Liver (tissue), 3 donors: ENCODE results near the gene ITLN1.

Source experiments
- EGR1 ChIP-seq, 2 donors: IDR thresholded peaks; 2 replicates each; pipeline ENCODE4 v1.6.1; 2016 to 2018; ENCODE audit warnings: antibody characterized with exemption in 2 of 2, low read depth in 2 of 2
- ZBTB33 ChIP-seq: IDR thresholded peaks from 2 replicates; pipeline ENCODE4 v1.6.1; 2016; ENCODE audit warnings: antibody characterized with exemption
- TF ChIP-seq, protein P1 (sequence below): IDR thresholded peaks from 2 replicates; pipeline ENCODE4 v1.6.1; 2016; ENCODE audit warnings: antibody characterized with exemption
- TF ChIP-seq, protein P2 (sequence below): fragments of 150-350 bp; IDR thresholded peaks from 2 replicates; pipeline ENCODE4 v1.5.1; 2017; ENCODE audit warnings: improper control_type of control experiment, low read depth, low read length; ENCODE audit not compliant: missing input control
- donor health status: healthy.
- donor health status: healthy.

- TF ChIP-seq, protein P1, sequence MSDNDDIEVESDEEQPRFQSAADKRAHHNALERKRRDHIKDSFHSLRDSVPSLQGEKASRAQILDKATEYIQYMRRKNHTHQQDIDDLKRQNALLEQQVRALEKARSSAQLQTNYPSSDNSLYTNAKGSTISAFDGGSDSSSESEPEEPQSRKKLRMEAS = no peak
- TF ChIP-seq EGR1 (IDR thresholded peaks at IDR 0.05; ENCODE audit: low read depth in 2 of 2) (no peak), ZBTB33 (no peak)
- TF ChIP-seq, protein P2, sequence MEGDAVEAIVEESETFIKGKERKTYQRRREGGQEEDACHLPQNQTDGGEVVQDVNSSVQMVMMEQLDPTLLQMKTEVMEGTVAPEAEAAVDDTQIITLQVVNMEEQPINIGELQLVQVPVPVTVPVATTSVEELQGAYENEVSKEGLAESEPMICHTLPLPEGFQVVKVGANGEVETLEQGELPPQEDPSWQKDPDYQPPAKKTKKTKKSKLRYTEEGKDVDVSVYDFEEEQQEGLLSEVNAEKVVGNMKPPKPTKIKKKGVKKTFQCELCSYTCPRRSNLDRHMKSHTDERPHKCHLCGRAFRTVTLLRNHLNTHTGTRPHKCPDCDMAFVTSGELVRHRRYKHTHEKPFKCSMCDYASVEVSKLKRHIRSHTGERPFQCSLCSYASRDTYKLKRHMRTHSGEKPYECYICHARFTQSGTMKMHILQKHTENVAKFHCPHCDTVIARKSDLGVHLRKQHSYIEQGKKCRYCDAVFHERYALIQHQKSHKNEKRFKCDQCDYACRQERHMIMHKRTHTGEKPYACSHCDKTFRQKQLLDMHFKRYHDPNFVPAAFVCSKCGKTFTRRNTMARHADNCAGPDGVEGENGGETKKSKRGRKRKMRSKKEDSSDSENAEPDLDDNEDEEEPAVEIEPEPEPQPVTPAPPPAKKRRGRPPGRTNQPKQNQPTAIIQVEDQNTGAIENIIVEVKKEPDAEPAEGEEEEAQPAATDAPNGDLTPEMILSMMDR = no peak
These were observed 55.2 kb downstream of the ITLN1 start for GRCh38 chr1:160829766-160830165.
